Esophagus (tissue), 2 donors: ENCODE data around the gene HOXD11. TPM values are rescaled to one million over a fixed set of nuclear protein-coding genes. Genes with fewer than 3 reads are reported as not detected.

ENCODE experiments used
- H3K27ac ChIP-seq, 2 donors: one replicate each; pipeline ENCODE4 v1.5.1; 2013; ENCODE audit warnings: low read depth in 2 of 2, mild to moderate bottlenecking in 2 of 2, inconsistent platforms in 1 of 2, low read length in 1 of 2, moderate library complexity in 1 of 2
- H3K27me3 ChIP-seq, 2 donors: one replicate each; pipeline ENCODE4 v1.6.1; 2013; ENCODE audit warnings: low read length in 2 of 2, control low read depth in 1 of 2, mild to moderate bottlenecking in 1 of 2; ENCODE audit not compliant: insufficient read depth in 2 of 2, control insufficient read depth in 1 of 2
- H3K36me3 ChIP-seq, 2 donors: one replicate each; pipeline ENCODE4 v1.6.1; 2013; ENCODE audit warnings: low read length in 1 of 2; ENCODE audit not compliant: control insufficient read depth in 2 of 2, insufficient read depth in 2 of 2
- H3K4me1 ChIP-seq, 2 donors: one replicate each; pipeline ENCODE4 v1.6.1; 2013; ENCODE audit warnings: low read length in 1 of 2; ENCODE audit not compliant: control insufficient read depth in 2 of 2, insufficient read depth in 2 of 2
- H3K4me3 ChIP-seq, 2 donors: one replicate each; pipeline ENCODE4 v1.5.1; 2013; ENCODE audit warnings: low read length in 2 of 2, mild to moderate bottlenecking in 2 of 2, low read depth in 1 of 2, moderate library complexity in 1 of 2
- H3K9me3 ChIP-seq, 2 donors: one replicate each; pipeline ENCODE4 v1.6.1; 2013; ENCODE audit warnings: mild to moderate bottlenecking in 2 of 2, low read depth in 1 of 2, low read length in 1 of 2, moderate library complexity in 1 of 2; ENCODE audit not compliant: control insufficient read depth in 2 of 2, insufficient read depth in 1 of 2
- WGBS, 2 donors: extraction: QIAGEN DNeasy Blood & Tissue Kit; methylation state at CpG; one replicate each; pipeline ENCODE4 v1.1.7; 2013; 5-methylcytosine and 5-hydroxymethylcytosine counted together
- polyA plus RNA-seq, 2 donors: library from polyadenylated mRNA; stranded (reverse); fragments of 200-250 nt; gene quantifications; one replicate each; pipeline ENCODE4 v1.2.3, GENCODE V29; 2013
- donor health status: healthy with polysubstance abuse.
- donor health status: Bipolar disorder and iron deficiency.

Gene HOXD11
- polyA plus RNA-seq, 2 donors, result 0.08 TPM; not detected in 1

DNA sequence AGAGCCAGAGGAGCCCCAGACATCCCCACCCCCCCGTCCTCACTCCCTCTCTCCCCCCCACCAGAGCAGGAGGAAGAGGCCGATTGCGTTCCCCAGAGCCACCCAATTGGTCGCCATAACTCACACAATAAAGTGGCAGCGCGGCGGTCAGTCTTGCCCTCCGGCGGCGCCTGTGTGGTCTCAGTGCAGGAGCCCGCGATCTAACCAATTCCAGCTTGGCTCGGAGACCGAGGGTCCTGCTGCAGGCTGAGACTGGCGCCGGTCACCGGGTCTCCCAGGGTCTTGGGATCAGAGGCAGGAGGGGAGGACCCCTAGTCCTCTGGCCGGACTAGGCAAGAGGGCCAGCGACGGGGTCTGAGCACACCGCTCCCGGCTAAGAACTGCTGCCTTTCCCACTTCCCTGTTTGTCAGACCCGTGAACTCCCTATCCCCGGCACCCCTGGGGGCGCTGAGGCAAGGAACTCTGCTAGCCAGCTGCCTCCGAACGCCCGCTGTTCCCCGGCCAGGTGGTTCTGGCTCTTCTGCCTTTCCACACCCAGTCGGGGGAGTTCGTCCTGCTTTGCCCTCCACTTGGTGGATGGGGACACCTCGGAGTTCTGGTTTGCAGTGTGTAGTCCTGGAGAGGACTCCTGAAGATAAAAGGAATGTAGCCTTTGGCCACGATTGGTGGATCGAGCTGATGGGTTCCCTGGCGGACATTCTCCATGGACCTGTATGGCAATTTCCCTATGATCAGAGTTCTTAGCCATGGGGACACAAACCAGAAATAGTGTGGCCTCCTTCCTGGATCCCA, 8.5 kb upstream of the HOXD11 start:
- H3K4me3 ChIP-seq, result no peak overlapping the region
- H3K9me3 ChIP-seq, result peaks cover 0 to 17% of the 10 kb centered on the region in 2 donors
- H3K27me3 ChIP-seq, result peaks cover 24 to 53% of the 10 kb centered on the region in 2 donors
- 5 to 7% methylated on average over 34 to 35 of the region's 35 CpGs for WGBS, 2 donors
- H3K27ac ChIP-seq, result no peak overlapping the region
- H3K4me1 ChIP-seq, result peaks cover 0 to 5% of the 10 kb centered on the region in 2 donors
- H3K36me3 ChIP-seq, result no peaks in the 10 kb centered on the region

DNA sequence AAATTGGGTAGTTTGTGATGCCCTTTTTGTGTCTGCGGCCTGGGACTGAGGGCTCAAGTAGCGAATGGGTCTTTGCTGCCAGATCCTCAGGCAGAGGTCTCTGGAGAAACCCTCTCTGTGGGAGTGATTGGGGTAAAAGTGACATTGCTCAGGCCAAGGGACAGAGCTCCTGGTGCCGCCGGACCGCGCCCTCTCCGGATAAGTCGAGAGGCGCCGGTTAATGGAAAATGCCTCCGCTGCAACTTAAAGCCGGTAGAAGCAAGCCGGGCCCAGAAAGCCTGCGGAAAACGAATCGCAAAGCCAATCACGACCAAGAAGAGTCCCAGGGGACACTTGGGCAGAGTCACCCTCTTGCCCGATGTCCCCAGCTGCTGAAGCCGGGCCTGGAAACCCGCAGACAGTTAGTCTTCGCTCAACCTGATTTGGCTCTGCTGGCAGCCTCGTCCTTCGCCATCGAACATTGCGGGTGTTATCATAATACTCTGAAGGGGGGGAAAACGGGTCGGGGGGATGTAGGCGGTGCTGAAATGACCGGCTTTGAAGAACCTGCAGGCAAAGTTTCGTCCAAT, 7.8 kb upstream of the HOXD11 start:
- Histone ChIP-seq H3K4me3 (no peak overlapping the region), H3K4me1 (peaks cover under 1 to 4% of the 10 kb centered on the region in 2 donors), H3K9me3 (peaks cover 0 to 14% of the 10 kb centered on the region in 2 donors), H3K27ac (no peak overlapping the region), H3K36me3 (no peaks in the 10 kb centered on the region), H3K27me3 (peaks cover 31 to 53% of the 10 kb centered on the region in 2 donors)
- WGBS, 2 donors, result 12 to 15% methylated on average over 30 of the region's 30 CpGs

DNA sequence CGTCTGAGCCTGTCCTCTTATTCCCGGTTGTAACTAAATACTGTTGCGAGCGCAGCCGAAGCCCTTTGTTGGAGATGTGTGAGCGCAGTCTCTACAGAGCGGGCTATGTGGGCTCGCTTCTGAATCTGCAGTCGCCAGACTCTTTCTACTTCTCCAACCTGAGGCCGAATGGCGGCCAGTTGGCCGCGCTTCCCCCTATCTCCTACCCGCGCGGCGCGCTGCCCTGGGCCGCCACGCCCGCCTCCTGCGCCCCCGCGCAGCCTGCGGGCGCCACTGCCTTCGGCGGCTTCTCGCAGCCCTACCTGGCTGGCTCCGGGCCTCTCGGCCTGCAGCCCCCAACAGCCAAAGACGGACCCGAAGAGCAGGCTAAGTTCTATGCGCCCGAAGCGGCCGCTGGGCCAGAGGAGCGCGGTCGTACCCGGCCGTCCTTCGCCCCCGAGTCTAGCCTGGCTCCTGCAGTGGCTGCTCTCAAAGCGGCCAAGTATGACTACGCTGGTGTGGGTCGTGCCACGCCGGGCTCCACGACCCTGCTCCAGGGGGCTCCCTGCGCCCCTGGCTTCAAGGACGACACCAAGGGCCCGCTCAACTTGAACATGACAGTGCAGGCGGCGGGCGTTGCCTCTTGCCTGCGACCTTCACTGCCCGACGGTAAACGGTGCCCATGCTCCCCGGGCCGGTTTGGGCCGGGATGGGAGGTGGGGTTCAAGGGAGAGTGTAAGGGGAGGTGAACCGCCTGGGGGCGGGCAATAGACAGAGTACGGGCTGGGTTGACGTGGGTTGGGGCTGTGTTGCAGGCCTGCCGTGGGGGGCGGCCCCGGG, 7.1 kb upstream of the HOXD11 start, which contains the start of gene HOXD12:
Gene HOXD12, plus strand, starts transcription at position 68 of the 819 bp plus-strand sequence. Its CDS starts 7 bp downstream, at position 75.
- peaks cover 31 to 56% of the 10 kb centered on the region in 2 donors for H3K27me3 ChIP-seq
- WGBS, 2 donors, result 9 to 12% methylated on average over 70 of the region's 70 CpGs
- no peaks in the 10 kb centered on the region for H3K36me3 ChIP-seq
- H3K27ac ChIP-seq, result no peak within 1 kb of the TSS
- peaks cover 6 to 10% of the 10 kb centered on the region in 2 donors for H3K4me1 ChIP-seq
- H3K9me3 ChIP-seq, result peaks cover 0 to 12% of the 10 kb centered on the region in 2 donors
- no peak within 1 kb of the TSS for H3K4me3 ChIP-seq

DNA sequence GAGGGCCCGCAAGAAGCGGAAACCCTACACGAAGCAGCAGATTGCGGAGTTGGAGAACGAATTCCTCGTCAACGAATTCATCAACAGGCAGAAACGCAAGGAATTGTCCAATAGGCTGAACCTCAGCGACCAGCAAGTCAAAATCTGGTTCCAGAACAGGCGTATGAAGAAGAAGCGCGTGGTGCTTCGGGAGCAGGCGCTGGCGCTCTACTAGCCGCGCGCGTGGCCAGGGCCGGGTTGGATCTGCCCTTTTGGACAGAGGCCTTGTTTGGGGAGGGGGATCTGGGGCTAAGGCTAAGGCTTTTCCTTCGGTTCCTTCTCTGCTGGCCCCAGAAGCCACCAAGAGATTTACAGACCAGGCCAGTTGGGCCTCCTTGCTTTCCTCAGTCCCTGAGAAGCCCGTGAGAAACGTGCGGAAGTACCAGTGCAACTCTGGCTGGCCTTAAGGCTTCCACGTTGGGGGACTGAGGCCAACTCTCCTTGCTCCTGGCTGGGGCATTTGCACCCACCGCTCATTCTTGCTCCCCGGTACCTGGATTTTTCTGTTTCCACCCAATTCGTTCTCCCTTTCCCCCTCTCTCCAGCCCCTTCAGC, 6.4 kb upstream of the HOXD11 start:
- H3K4me3 ChIP-seq, result no peak overlapping the region
- peaks cover 31 to 58% of the 10 kb centered on the region in 2 donors for H3K27me3 ChIP-seq
- H3K9me3 ChIP-seq, result peaks cover 0 to 12% of the 10 kb centered on the region in 2 donors
- H3K4me1 ChIP-seq, result peaks cover 6 to 10% of the 10 kb centered on the region in 2 donors
- no peak overlapping the region for H3K27ac ChIP-seq
- 13 to 21% methylated on average over 28 of the region's 28 CpGs for WGBS, 2 donors
- no peaks in the 10 kb centered on the region for H3K36me3 ChIP-seq

- Histone ChIP-seq H3K9me3 (peaks cover 0 to 12% of the 10 kb centered on the region in 2 donors), H3K27me3 (peaks cover 31 to 60% of the 10 kb centered on the region in 2 donors), H3K4me1 (peaks cover 6 to 10% of the 10 kb centered on the region in 2 donors), H3K27ac (no peak overlapping the region), H3K4me3 (no peak overlapping the region), H3K36me3 (no peaks in the 10 kb centered on the region)
- 23 to 27% methylated on average over 2 of the region's 2 CpGs for whole genome bisulfite sequencing, 2 donors
These were observed 5.8 kb upstream of the HOXD11 start for GRCh38 chr2:176101216-176101830.

GRCh38 chr2:176101842-176102241, 5.2 kb upstream of the HOXD11 start:
- no peaks in the 10 kb centered on the region for H3K36me3 ChIP-seq
- peaks cover 6 to 12% of the 10 kb centered on the region in 2 donors for H3K4me1 ChIP-seq
- H3K4me3 ChIP-seq, result no peak overlapping the region
- H3K9me3 ChIP-seq, result peaks cover 0 to 12% of the 10 kb centered on the region in 2 donors
- peaks cover 31 to 60% of the 10 kb centered on the region in 2 donors for H3K27me3 ChIP-seq
- 45 to 57% methylated on average over 5 of the region's 5 CpGs for WGBS, 2 donors
- no peak overlapping the region for H3K27ac ChIP-seq

- Histone ChIP-seq H3K4me1 (peaks cover 9 to 12% of the 10 kb centered on the region in 2 donors), H3K27me3 (peaks cover 31 to 59% of the 10 kb centered on the region in 2 donors), H3K9me3 (peaks cover 0 to 12% of the 10 kb centered on the region in 2 donors), H3K27ac (no peak overlapping the region), H3K36me3 (no peaks in the 10 kb centered on the region), H3K4me3 (no peak overlapping the region)
- 24 to 28% methylated on average over 7 of the region's 7 CpGs for WGBS, 2 donors
These were observed 4.7 kb upstream of the HOXD11 start for GRCh38 chr2:176102309-176102866.

DNA sequence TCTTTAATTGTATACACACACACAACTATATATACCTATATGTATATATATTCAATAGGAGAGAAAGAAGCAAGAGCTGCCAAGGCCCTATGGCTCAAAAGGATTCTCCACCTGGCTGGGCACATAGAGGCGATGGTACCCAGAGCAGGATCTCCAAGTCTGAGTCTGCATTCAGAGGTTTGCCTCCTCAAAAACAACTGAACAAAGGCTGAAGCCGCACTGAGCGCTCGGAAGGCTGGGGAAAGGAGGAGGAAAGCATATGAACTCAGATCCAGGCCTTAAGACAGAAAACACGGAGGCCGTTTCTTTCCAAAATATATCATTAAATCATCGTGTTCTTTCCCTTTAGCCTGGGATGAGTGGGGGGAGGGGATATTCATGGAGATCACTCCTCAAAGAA, 3.9 kb upstream of the HOXD11 start:
- Histone ChIP-seq H3K27ac (no peak overlapping the region), H3K36me3 (no peaks in the 10 kb centered on the region), H3K27me3 (peaks cover 31 to 60% of the 10 kb centered on the region in 2 donors), H3K4me1 (peaks cover 9 to 12% of the 10 kb centered on the region in 2 donors), H3K4me3 (no peak overlapping the region), H3K9me3 (peaks cover 0 to 12% of the 10 kb centered on the region in 2 donors)
- WGBS, 2 donors, result 38 to 45% methylated on average over 7 of the region's 7 CpGs
